RWPE2 (cell line): ENCODE measurements around the gene GRIK3.

Experiments used
- ATAC-seq: fragments of 200-7000 bp; cut with Tn5 transposase; 3 replicates; pipeline ENCODE4 v1.9.1; 2021; ENCODE audit warnings: low read depth
- DNase-seq: peaks from one replicate; pipeline ENCODE4 v3.0.0-alpha.2; 2020; ENCODE audit warnings: low spot score
- H3K27ac ChIP-seq: fragments of 450-650 bp; 2 replicates; pipeline ENCODE4 v1.5.1; 2017; ENCODE audit warnings: mild to moderate bottlenecking; ENCODE audit not compliant: poor library complexity, severe bottlenecking
- H3K27me3 ChIP-seq: fragments of 250-450 bp; sonication (Bioruptor Pico); 2 replicates; pipeline ENCODE4 v1.5.1; 2021; ENCODE audit warnings: mild to moderate bottlenecking, moderate library complexity; ENCODE audit not compliant: insufficient read depth, poor library complexity, severe bottlenecking
- H3K36me3 ChIP-seq: fragments of 250-450 bp; sonication (Bioruptor Pico); 2 replicates; pipeline ENCODE4 v1.5.1; 2020; ENCODE audit warnings: low read depth, mild to moderate bottlenecking, moderate library complexity
- H3K4me1 ChIP-seq: fragments of 250-450 bp; sonication (Bioruptor Pico); 2 replicates; pipeline ENCODE4 v1.5.1; 2021; ENCODE audit warnings: mild to moderate bottlenecking, moderate library complexity; ENCODE audit not compliant: insufficient read depth, poor library complexity, severe bottlenecking
- H3K4me3 ChIP-seq: fragments of 250-450 bp; sonication (Bioruptor Pico); 2 replicates; pipeline ENCODE4 v1.5.1; 2021; ENCODE audit warnings: mild to moderate bottlenecking, moderate library complexity; ENCODE audit not compliant: severe bottlenecking
- H3K9me3 ChIP-seq: fragments of 250-450 bp; sonication (Bioruptor Pico); 2 replicates; pipeline ENCODE4 v1.5.1; 2021; ENCODE audit warnings: mild to moderate bottlenecking, moderate library complexity; ENCODE audit not compliant: severe bottlenecking
- TF ChIP-seq, protein P1 (sequence below): fragments of 450-650 bp; IDR thresholded peaks from one replicate; pipeline ENCODE4 v1.5.1; 2017; ENCODE audit warnings: mild to moderate bottlenecking, moderate library complexity; ENCODE audit not compliant: poor library complexity, severe bottlenecking

The GRIK3 gene

DNA sequence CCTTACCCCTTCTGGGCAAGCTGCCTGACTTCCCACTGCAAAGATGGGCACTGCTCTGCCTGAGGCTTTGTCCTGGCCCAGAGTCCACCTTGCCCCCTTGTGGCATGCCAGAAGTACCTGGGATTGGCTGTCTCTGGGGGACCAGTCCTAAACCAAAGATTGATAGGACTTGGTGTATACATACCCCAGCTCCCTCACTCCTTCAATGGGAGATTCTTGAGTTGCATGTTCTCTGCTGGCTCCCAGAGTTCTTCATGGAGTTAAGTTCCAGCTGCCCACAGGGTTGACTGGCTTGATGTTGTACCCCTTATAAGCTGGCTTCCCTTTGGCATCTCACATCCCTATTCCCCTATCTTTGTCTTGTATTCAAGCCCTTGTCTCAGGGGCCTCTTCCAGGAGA lies 244.8 kb downstream of the GRIK3 start:
- Histone ChIP-seq H3K4me1 (no peaks in the 10 kb centered on the region), H3K27me3 (peaks cover 6% of the 10 kb centered on the region), H3K36me3 (no peaks in the 10 kb centered on the region), H3K9me3 (no peaks in the 10 kb centered on the region), H3K4me3 (no peak overlapping the region), H3K27ac (no peak overlapping the region)
- no peak for DNase-seq
- ATAC-seq, result no peak
- TF ChIP-seq, protein P1, sequence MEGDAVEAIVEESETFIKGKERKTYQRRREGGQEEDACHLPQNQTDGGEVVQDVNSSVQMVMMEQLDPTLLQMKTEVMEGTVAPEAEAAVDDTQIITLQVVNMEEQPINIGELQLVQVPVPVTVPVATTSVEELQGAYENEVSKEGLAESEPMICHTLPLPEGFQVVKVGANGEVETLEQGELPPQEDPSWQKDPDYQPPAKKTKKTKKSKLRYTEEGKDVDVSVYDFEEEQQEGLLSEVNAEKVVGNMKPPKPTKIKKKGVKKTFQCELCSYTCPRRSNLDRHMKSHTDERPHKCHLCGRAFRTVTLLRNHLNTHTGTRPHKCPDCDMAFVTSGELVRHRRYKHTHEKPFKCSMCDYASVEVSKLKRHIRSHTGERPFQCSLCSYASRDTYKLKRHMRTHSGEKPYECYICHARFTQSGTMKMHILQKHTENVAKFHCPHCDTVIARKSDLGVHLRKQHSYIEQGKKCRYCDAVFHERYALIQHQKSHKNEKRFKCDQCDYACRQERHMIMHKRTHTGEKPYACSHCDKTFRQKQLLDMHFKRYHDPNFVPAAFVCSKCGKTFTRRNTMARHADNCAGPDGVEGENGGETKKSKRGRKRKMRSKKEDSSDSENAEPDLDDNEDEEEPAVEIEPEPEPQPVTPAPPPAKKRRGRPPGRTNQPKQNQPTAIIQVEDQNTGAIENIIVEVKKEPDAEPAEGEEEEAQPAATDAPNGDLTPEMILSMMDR, result no peak

DNA sequence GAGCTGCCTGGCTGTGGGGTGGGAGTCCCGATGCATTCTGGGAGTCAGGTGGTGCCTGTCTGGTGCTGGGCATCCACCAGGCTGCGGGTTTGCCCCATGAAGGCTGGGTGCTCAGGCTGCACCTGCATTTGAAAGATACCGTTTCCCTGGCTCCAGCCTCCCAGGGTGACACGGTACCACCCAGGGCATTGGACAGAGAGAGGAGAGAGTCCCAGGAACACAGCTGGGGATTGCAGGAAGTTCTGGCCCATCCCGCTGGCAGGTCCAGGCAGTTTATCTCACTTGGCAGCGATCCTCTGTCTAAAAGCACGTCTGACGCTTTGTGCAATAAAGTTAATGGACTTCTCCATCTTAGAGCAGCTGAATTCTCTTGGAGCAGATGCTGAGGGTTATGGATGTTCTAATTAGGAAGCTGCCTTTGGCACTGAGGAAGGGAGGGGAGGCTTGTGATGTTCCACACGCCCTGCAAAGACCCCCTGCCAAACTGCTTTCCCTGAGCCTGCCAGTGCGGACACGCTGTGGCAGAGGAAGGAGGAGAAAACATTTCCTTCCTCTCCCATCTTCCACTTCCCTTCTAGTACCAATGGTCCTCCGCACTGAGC lies 246.9 kb downstream of the GRIK3 start:
- TF ChIP-seq, protein P1, result no peak
- Histone ChIP-seq H3K27me3 (peaks cover 6% of the 10 kb centered on the region), H3K4me3 (no peak overlapping the region), H3K4me1 (no peaks in the 10 kb centered on the region), H3K27ac (no peak overlapping the region), H3K36me3 (no peaks in the 10 kb centered on the region), H3K9me3 (no peaks in the 10 kb centered on the region)
- DNase-seq (no peak), ATAC-seq (no peak)

DNA sequence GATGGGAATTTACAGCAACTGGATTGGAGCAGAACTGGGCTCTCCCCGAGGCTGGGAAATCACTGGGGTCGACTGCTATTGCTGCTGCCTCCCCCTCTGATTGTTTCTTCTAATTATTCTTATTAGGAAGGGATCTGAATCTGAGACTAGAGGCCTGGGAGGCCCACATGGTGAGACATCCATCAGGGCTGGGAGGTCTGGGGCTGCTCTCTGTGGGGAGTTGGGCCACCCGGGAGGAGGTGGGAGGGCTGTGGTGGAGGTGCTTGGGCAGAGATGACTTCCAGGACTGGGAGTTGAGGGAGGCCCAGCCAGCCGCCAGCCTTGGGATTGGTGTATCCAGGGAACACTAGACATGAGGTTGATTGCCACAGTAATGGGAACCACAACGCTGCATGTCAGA lies 247.9 kb downstream of the GRIK3 start:
- peaks cover 6% of the 10 kb centered on the region for H3K27me3 ChIP-seq
- no peaks in the 10 kb centered on the region for H3K4me1 ChIP-seq
- H3K27ac ChIP-seq, result no peak overlapping the region
- ATAC-seq, result no peak
- H3K9me3 ChIP-seq, result no peaks in the 10 kb centered on the region
- no peaks in the 10 kb centered on the region for H3K36me3 ChIP-seq
- TF ChIP-seq, protein P1, result no peak
- no peak for DNase-seq
- H3K4me3 ChIP-seq, result no peak overlapping the region

DNA sequence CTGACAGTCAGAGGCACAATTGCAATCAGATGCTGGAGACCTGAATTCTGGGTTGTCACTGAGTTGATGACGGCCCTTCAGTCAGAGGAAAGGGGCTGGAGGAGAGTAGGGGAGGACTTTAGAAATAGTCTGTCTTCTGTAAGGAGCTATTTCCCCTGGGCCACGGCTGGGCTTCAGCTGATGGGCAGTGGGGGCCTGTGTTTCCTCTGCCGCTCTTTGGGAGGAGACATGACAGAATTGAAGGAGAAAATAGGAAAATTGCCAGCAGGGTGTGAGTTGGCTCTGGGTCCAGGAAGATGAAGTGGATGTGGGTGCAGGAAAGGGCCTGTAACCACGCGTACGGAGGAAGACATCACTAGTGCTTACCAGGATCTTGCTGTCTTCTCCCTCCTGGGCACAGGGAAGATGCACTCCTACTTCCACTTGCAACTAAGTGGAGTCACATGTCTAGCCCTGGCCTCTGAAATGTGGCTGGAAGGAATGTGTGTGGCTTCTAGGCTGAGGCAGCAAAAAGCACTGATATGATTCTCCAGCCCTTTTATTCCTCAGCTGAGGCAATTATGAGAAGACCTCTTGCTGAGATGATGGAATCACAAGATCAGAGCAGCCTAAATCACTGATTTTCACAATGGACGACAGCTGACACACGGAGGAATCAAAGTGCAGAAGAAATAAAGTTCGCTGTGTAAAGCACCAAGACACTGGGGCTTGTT lies 250.0 kb downstream of the GRIK3 start:
- Histone ChIP-seq H3K9me3 (no peaks in the 10 kb centered on the region), H3K27me3 (peaks cover 6% of the 10 kb centered on the region), H3K4me3 (no peak overlapping the region), H3K36me3 (no peaks in the 10 kb centered on the region), H3K4me1 (no peaks in the 10 kb centered on the region), H3K27ac (no peak overlapping the region)
- TF ChIP-seq, protein P1, result no peak
- DNase-seq (no peak), ATAC-seq (no peak)

DNA sequence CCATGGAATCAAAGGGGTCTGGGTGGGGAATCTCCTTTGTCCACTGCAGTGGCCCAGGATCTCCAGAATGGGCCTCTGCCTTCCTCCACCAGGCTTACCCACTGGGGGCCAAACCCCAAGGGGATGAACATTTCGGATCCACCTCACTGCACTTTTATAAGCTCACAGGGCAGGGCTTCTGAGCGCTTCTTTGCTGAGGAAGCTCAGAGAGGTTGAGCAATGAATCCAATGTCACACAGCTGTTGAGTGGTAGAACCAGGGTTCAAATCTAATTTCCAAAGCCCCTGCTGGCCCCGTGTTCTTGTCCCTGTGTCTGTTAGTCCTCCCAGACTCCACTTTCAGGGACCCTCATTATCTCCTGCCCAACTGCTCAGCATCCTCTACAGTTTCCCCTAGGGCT lies 250.8 kb downstream of the GRIK3 start:
- no peak for DNase-seq
- Histone ChIP-seq H3K4me3 (no peak overlapping the region), H3K36me3 (no peaks in the 10 kb centered on the region), H3K4me1 (no peaks in the 10 kb centered on the region), H3K9me3 (no peaks in the 10 kb centered on the region), H3K27ac (no peak overlapping the region), H3K27me3 (peaks cover 6% of the 10 kb centered on the region)
- TF ChIP-seq, protein P1, result no peak
- ATAC-seq, result no peak
